Small intestine (tissue), 16 donors: ENCODE results near the gene KNCN. TPM values are rescaled to one million over a fixed set of nuclear protein-coding genes. Genes with fewer than 3 reads are reported as not detected.

Experiments
- DNase-seq, 2 donors: peaks; one replicate each; pipeline versions ENCODE4 v3.0.0 to v3.0.0-alpha.2; 2013
- FAIRE-seq: peaks from 2 replicates; lab custom pipeline; 2012; peaks lifted over from hg19 to GRCh38; lab: Jason Lieb, UNC
- H3K27ac ChIP-seq, 3 donors: one replicate each; pipeline ENCODE4 v1.5.1; 2013; ENCODE audit warnings: low read length in 2 of 3, mild to moderate bottlenecking in 2 of 3, control low read depth in 1 of 3, inconsistent platforms in 1 of 3, low read depth in 1 of 3, moderate library complexity in 1 of 3
- H3K27me3 ChIP-seq, 3 donors: one replicate each; pipeline ENCODE4 v1.6.1; 2013; ENCODE audit warnings: low read length in 3 of 3, inconsistent platforms in 1 of 3; ENCODE audit not compliant: control insufficient read depth in 3 of 3, insufficient read depth in 3 of 3
- H3K36me3 ChIP-seq, 3 donors: one replicate each; pipeline ENCODE4 v1.6.1; 2013; ENCODE audit warnings: low read length in 3 of 3, inconsistent platforms in 1 of 3, low read depth in 1 of 3, mild to moderate bottlenecking in 1 of 3, moderate library complexity in 1 of 3; ENCODE audit not compliant: control insufficient read depth in 3 of 3, insufficient read depth in 2 of 3
- H3K4me1 ChIP-seq, 3 donors: one replicate each; pipeline ENCODE4 v1.6.1; 2013; ENCODE audit warnings: low read length in 2 of 3, inconsistent platforms in 1 of 3, low read depth in 1 of 3, mild to moderate bottlenecking in 1 of 3, moderate library complexity in 1 of 3; ENCODE audit not compliant: control insufficient read depth in 3 of 3, insufficient read depth in 2 of 3
- H3K4me3 ChIP-seq, 3 donors: one replicate each; pipeline ENCODE4 v1.5.1; 2013; ENCODE audit warnings: low read length in 3 of 3, control low read depth in 1 of 3, inconsistent platforms in 1 of 3, low read depth in 1 of 3, mild to moderate bottlenecking in 1 of 3, moderate library complexity in 1 of 3
- H3K9me3 ChIP-seq, 2 donors: one replicate each; pipeline ENCODE4 v1.6.1; 2013; ENCODE audit warnings: low read depth in 1 of 2, low read length in 1 of 2; ENCODE audit not compliant: control insufficient read depth in 2 of 2, insufficient read depth in 1 of 2
- WGBS, 3 donors: extraction: QIAGEN DNeasy Blood & Tissue Kit; methylation state at CpG; one replicate each; pipeline ENCODE4 v1.1.7; 2013; 5-methylcytosine and 5-hydroxymethylcytosine counted together
- long read RNA-seq, 10 donors: transcript quantifications; one replicate each; lab custom pipeline, GENCODE V29; 2026
- polyA plus RNA-seq, 4 donors: library from polyadenylated mRNA; stranded (reverse) in 3 of 4; unstranded in 1 of 4; fragments of 200-250 nt in 3 of 4; fragments of 120-200 nt in 1 of 4; gene quantifications; one replicate each; pipeline versions ENCODE4 v1.2.1 to v1.2.3, GENCODE V29; 2013
- donor health status: healthy with polysubstance abuse.
- donor health status: control.
- donor health status: control.
- donor health status: Bipolar disorder and iron deficiency.
- donor health status: healthy.

The KNCN gene
- polyA plus RNA-seq: not detected
- long read RNA-seq, donor 1: 0 reads
- long read RNA-seq, donor 2: 0 reads
- long read RNA-seq, donor 3: 0 reads
- long read RNA-seq, donor 4: 0 reads
- long read RNA-seq, donor 5: 0 reads
- long read RNA-seq, donor 6: 0 reads
- long read RNA-seq, donor 7: 0 reads
- long read RNA-seq, donor 8: 0 reads
- long read RNA-seq, donor 9: 0 reads
- long read RNA-seq, donor 10: 0 reads

DNA sequence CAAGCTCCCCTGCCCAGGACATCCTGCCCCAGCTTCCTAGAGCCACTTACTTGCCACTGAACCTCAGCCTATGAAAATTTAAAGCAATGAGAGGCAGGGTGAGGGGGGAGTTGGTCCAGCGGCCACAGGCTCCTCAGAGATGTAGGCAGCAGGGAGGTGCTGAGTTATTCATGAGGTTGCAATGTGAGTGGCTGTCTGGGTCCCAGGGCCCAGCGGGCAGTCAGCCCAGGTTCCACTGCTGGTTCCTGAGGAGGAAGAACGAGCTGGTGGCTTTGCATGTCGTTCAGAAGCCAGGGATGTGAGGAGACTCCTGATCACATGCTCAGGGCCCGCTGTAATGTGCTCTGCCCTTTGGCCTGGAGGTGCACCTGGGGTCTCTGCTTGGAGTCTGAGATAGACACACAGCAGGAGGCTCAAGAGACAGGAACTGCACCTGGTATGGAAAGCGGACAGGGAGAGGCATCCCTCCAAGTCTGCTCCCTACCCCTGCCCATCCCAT is at the start of gene KNCN:
Gene KNCN, minus strand, starts transcription at position 51 of the 499 bp plus-strand sequence. CDS start 432 bp downstream, outside the sequence.
- peaks cover 0 to 26% (median 2%) of the 10 kb centered on the region in 3 donors for H3K27me3 ChIP-seq
- no peak within 1 kb of the TSS for H3K27ac ChIP-seq
- no peak for DNase-seq
- H3K36me3 ChIP-seq: peaks cover 0 to 2% (median 0%) of the 10 kb centered on the region in 3 donors
- no peaks in the 10 kb centered on the region for H3K9me3 ChIP-seq
- 56 to 65% (median 60%) methylated on average over 6 of the region's 6 CpGs for WGBS, 3 donors
- no peak for FAIRE-seq
- H3K4me3 ChIP-seq: no peak within 1 kb of the TSS
- H3K4me1 ChIP-seq: no peaks in the 10 kb centered on the region

DNA sequence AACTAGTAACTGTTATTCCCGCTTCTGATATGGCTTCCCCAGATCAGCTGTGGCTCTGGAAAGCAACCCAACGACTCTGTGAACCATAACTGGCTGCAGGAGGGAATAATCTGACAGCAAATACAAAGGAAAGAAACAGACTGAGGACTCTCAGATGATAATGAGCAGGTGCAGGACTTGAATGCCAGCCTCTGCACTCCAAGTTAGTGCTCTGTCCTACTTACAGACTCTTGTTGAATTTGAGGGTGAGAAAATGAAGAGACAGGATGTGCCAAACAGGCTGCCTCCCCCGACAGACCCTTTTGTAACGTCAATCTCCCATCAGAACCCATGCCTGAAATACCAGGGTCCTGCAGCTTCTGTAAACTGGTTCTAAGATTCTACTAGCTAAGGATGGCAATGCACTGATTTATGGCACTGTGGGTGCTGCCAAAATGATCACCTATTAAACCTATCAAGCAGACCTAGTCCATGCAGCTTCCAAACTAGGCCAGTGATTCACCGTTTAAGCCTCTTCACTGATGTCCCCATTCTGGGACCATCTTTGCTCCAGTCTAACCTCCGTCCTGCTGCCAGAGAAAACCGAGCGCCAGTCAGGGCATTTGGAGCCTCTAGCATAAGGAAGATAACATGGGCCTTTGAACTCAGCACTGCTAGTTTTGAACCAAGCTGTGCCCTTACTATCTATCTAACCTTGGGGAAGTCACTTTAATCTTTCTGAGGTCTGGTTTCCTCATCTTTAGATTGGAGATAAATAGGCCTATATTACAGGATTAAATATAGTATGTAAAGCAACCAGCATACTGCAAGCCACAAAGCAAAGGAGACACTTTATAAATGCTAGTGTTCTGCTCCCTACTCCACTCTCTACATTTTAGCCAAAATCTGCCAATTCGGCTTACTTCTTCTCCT is 47.9 kb upstream of the KNCN start:
- WGBS, 3 donors: 79 to 84% (median 83%) methylated on average over 9 of the region's 9 CpGs
- DNase-seq (no peak), FAIRE-seq (no peak)
- Histone ChIP-seq H3K36me3 (peaks cover 0 to 3% (median 0%) of the 10 kb centered on the region in 3 donors), H3K4me3 (no peak overlapping the region), H3K9me3 (no peaks in the 10 kb centered on the region), H3K27ac (no peak overlapping the region), H3K27me3 (no peaks in the 10 kb centered on the region), H3K4me1 (peaks cover 2 to 8% (median 5%) of the 10 kb centered on the region in 3 donors)

DNA sequence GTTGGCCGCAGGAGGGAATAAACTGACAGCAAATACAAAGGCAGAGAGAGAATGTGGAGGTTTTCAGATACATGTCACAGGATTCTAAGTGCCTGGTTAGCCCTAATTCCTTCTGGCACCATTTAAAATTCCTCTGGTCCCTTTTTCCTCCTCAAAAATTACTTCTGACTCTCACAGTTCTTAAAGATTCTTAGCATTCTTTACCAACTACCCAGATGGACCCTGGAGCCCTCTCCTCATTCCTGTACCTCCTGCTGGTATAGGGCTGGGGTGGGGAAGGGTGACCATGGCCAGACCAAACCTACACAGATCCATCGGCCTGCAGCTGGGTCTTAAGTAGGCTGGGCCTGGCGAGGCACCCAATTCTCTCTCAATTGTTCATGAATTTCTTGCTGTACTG is 45.4 kb upstream of the KNCN start:
- H3K4me3 ChIP-seq: no peak overlapping the region
- no peaks in the 10 kb centered on the region for H3K27me3 ChIP-seq
- H3K27ac ChIP-seq: no peak overlapping the region
- H3K9me3 ChIP-seq: no peaks in the 10 kb centered on the region
- no peak for FAIRE-seq
- H3K4me1 ChIP-seq: peaks cover 0 to 7% (median 0%) of the 10 kb centered on the region in 3 donors
- H3K36me3 ChIP-seq: peaks cover 4 to 20% (median 4%) of the 10 kb centered on the region in 3 donors
- WGBS, 3 donors: 94 to 100% (median 96%) methylated on average over 3 of the region's 3 CpGs
- no peak for DNase-seq

DNA sequence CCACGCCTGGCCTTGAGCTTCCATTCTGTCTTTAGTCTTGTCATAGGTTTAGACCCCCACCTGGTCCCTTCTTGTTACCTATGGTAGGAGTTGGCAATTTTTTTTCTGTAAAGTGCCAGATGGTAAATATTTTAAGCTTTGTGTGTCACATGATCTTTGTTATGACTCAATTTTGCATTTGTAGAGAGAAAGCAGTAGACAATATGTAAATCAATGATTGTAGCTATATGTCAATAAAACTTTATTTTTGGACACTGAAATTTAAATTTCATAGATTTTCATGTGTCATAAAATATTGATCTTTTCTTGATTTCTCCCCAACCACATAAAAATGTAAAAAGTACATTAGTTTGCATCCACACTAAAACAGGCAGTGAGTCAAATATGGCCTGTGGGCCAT is 44.6 kb upstream of the KNCN start:
- H3K27me3 ChIP-seq: no peaks in the 10 kb centered on the region
- peaks cover 4 to 27% (median 6%) of the 10 kb centered on the region in 3 donors for H3K36me3 ChIP-seq
- H3K9me3 ChIP-seq: no peaks in the 10 kb centered on the region
- no peak for DNase-seq
- H3K4me1 ChIP-seq: peaks cover 0 to 5% (median 0%) of the 10 kb centered on the region in 3 donors
- no peak overlapping the region for H3K4me3 ChIP-seq
- FAIRE-seq: no peak
- WGBS, 3 donors: 99 to 100% (median 100%) methylated on average over 1 of the region's 1 CpG
- H3K27ac ChIP-seq: no peak overlapping the region

DNA sequence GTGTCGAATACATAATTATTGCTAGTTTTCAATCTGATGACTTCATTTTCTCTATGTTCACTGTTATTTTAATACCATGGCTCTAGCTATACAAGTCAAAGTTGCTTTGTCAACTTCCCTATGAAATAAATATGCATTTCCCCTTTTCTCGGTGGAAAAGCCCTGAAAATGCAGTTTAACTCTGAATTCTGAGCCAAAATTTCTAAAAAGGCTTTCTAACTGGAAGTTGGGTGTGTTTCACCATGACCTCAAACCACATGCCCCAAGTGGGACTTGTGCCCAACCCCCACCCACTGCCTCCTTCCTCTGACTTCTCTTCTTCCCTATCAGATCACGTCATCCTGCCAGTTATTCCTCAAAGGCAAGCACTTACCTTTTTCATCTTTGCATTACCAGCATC is 43.7 kb upstream of the KNCN start:
- Histone ChIP-seq H3K4me1 (peaks cover 0 to 5% (median 0%) of the 10 kb centered on the region in 3 donors), H3K27me3 (no peaks in the 10 kb centered on the region), H3K27ac (no peak overlapping the region), H3K36me3 (peaks cover 7 to 28% (median 14%) of the 10 kb centered on the region in 3 donors), H3K9me3 (no peaks in the 10 kb centered on the region), H3K4me3 (no peak overlapping the region)
- DNase-seq: no peak
- 64 to 89% (median 70%) methylated on average over 3 of the region's 3 CpGs for WGBS, 3 donors
- FAIRE-seq: no peak

DNA sequence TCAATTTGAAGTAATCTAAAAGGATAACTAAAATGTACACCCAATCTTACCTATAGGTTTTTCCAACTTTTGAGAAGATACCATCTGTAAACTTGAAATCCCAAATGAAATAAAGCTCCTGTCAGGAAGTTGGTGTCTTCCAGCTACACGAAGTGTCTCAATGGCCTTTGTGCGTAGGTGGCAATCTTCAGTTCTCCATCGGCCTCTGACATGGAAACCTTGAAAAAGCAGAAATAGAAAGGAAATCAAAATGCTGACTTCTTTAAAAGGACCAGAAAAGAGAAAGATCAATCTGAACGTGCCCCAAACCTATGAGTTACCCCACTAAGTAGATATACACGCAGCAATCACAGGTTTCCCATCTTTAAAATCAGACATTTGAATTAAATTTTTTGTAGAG is 42.6 kb upstream of the KNCN start:
- H3K4me3 ChIP-seq: no peak overlapping the region
- FAIRE-seq (no peak), DNase-seq (no peak)
- H3K36me3 ChIP-seq: peaks cover 7 to 32% (median 19%) of the 10 kb centered on the region in 3 donors
- 86 to 92% (median 92%) methylated on average over 5 of the region's 5 CpGs for WGBS, 3 donors
- H3K9me3 ChIP-seq: no peaks in the 10 kb centered on the region
- no peaks in the 10 kb centered on the region for H3K27me3 ChIP-seq
- H3K4me1 ChIP-seq: no peaks in the 10 kb centered on the region
- no peak overlapping the region for H3K27ac ChIP-seq

DNA sequence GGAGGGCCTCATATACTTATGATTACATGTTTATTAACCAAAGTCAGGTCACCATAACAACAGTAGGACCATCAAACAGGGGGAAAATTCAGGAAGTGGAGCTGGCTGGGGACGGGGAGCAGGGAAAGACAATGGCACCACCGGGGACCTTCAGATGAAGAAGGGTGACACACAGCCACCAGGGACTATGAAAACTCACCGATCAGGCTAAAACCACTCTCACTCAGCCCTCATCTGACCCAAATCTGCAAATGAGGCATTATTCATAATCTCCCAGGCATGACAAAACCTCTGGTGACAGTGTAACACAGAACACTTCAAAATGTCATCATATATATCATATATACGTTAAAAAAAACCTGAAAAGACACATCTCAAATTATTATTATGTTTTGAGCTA is 41.4 kb upstream of the KNCN start:
- Histone ChIP-seq H3K36me3 (peaks cover 7 to 37% (median 22%) of the 10 kb centered on the region in 3 donors), H3K4me3 (no peak overlapping the region), H3K4me1 (no peaks in the 10 kb centered on the region), H3K27me3 (no peaks in the 10 kb centered on the region), H3K27ac (no peak overlapping the region), H3K9me3 (no peaks in the 10 kb centered on the region)
- 82 to 95% (median 87%) methylated on average over 4 of the region's 4 CpGs for WGBS, 3 donors
- DNase-seq: no peak
- no peak for FAIRE-seq

DNA sequence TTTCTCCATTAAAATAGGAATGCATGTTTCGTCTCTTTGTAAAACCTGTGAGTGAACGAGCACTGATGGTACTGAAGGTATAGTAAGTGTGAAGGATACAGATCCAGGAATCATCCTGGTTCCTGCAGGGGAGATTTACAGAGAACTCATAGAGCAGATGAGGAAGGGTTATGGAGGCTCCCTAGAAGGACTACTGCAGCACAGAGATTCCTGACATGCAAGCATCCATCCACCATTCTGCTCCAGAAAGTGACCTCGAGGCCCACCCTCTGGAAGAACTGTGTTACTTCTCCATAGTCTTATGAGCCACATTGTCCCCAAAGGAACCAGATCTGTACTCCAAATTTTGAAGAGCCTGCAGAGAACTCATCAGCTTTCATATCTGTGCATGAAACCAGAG is 38.1 kb upstream of the KNCN start:
- no peak overlapping the region for H3K27ac ChIP-seq
- no peaks in the 10 kb centered on the region for H3K9me3 ChIP-seq
- FAIRE-seq (no peak), DNase-seq (no peak)
- 90 to 97% (median 94%) methylated on average over 3 of the region's 3 CpGs for WGBS, 3 donors
- peaks cover 7 to 50% (median 25%) of the 10 kb centered on the region in 3 donors for H3K36me3 ChIP-seq
- no peak overlapping the region for H3K4me3 ChIP-seq
- no peaks in the 10 kb centered on the region for H3K4me1 ChIP-seq
- no peaks in the 10 kb centered on the region for H3K27me3 ChIP-seq
